ENCODE results near the gene AMDHD2. TPM values are rescaled to one million over a fixed set of nuclear protein-coding genes. Genes with fewer than 3 reads are reported as not detected.

AMDHD2 gene
- total and polyA plus RNA-seq, 2 of the 13 experiments (the other 11 are each of a cell fraction or from before 2014, with no cell fraction given), result 33.5 to 39.1 TPM

GRCh38 chr16:2520097-2520783, at the start of gene AMDHD2 (continued):
- no peak for TF ChIP-seq ZNF33B (CRISPR knock-in tag; IDR thresholded peaks at IDR 0.05)
- no peak for TF ChIP-seq STAT5B (CRISPR knock-in tag; IDR thresholded peaks at IDR 0.05)
- no peak for TF ChIP-seq CCAR2 (optimal IDR thresholded peaks at IDR 0.05; ENCODE audit: low read depth, low read length)
- TF ChIP-seq MATR3 (CRISPR knock-in tag; IDR thresholded peaks at IDR 0.05), result no peak
- TF ChIP-seq MED8 (CRISPR knock-in tag; IDR thresholded peaks at IDR 0.05; ENCODE audit: insufficient replicate concordance), result peak; percentile 1
- no peak for TF ChIP-seq ZNF407 (CRISPR knock-in tag; IDR thresholded peaks at IDR 0.05; ENCODE audit: not compliant biosample characterization)
- no peak for TF ChIP-seq FOXC1 (CRISPR knock-in tag; IDR thresholded peaks at IDR 0.05; ENCODE audit: borderline replicate concordance)
- TF ChIP-seq CENPX (CRISPR knock-in tag; IDR thresholded peaks at IDR 0.05), result no peak
- TF ChIP-seq ZNF501 (CRISPR knock-in tag; IDR thresholded peaks at IDR 0.05), result no peak
- no peak for TF ChIP-seq U2AF2 (IDR thresholded peaks at IDR 0.05; ENCODE audit: low read depth, low read length)
- no peak for TF ChIP-seq LRRFIP1 (CRISPR knock-in tag; conservative IDR thresholded peaks at IDR 0.05)
- TF ChIP-seq, protein P1, sequence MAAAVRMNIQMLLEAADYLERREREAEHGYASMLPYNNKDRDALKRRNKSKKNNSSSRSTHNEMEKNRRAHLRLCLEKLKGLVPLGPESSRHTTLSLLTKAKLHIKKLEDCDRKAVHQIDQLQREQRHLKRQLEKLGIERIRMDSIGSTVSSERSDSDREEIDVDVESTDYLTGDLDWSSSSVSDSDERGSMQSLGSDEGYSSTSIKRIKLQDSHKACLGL (CRISPR knock-in tag; IDR thresholded peaks at IDR 0.05), result no peak
- TF ChIP-seq CREB1 (IDR thresholded peaks at IDR 0.05), result peak; percentile 25; the same call in 1 of the 2 replicates
- no peak for TF ChIP-seq CREB1 (CRISPR knock-in tag; IDR thresholded peaks at IDR 0.05)
- TF ChIP-seq E2F5 (CRISPR knock-in tag; conservative IDR thresholded peaks at IDR 0.05), result peak; percentile 75; the same call in 1 of the 2 replicates
